HG02981 (cell line): ENCODE data around the gene RELL2.
A peak's percentile ranks its signal among the peaks of the same experiment; 100 is the strongest.

Experiments used
- ATAC-seq: cut with Tn5 transposase; IDR thresholded peaks from one replicate; pipeline ENCODE4 v1.9.1; 2021; ENCODE audit warnings: mild to moderate bottlenecking, moderate library complexity; ENCODE audit not compliant: unreplicated experiment

Gene RELL2

GRCh38 chr5:141647242-141647641 lies 10.4 kb downstream of the RELL2 start:
- ATAC-seq: no peak

- no peak for ATAC-seq
Observed at GRCh38 chr5:141647851-141648250, 11.1 kb downstream of the RELL2 start.

- no peak for ATAC-seq
Observed at GRCh38 chr5:141649056-141649688, 12.4 kb downstream of the RELL2 start.

GRCh38 chr5:141649972-141650371 lies 13.2 kb downstream of the RELL2 start:
- ATAC-seq: no peak

- ATAC-seq: peak; percentile 92
Observed at GRCh38 chr5:141650851-141651727, 14.3 kb downstream of the RELL2 start, which contains the start of gene FCHSD1. Gene FCHSD1 (minus strand): TSS chr5:141651418. CDS start chr5:141651368, 50 bp downstream.

- ATAC-seq: no peak
Observed at GRCh38 chr5:141651728-141652105, 14.9 kb downstream of the RELL2 start.

GRCh38 chr5:141654298-141654697 lies 17.5 kb downstream of the RELL2 start:
- no peak for ATAC-seq

- no peak for ATAC-seq
Observed at GRCh38 chr5:141655020-141655419, 18.2 kb downstream of the RELL2 start.

GRCh38 chr5:141656396-141656795 lies 19.6 kb downstream of the RELL2 start:
- ATAC-seq: no peak

GRCh38 chr5:141657404-141657803 lies 20.6 kb downstream of the RELL2 start:
- ATAC-seq: no peak

GRCh38 chr5:141657937-141658545 lies 21.2 kb downstream of the RELL2 start:
- ATAC-seq: peak; percentile 69

GRCh38 chr5:141662028-141662427 lies 25.2 kb downstream of the RELL2 start:
- no peak for ATAC-seq

GRCh38 chr5:141663506-141663905 lies 26.7 kb downstream of the RELL2 start:
- no peak for ATAC-seq

GRCh38 chr5:141664733-141665461 lies 28.1 kb downstream of the RELL2 start:
- peak; percentile 75 for ATAC-seq

GRCh38 chr5:141665995-141666940 lies 29.5 kb downstream of the RELL2 start:
- no peak for ATAC-seq

GRCh38 chr5:141668601-141669265 lies 31.9 kb downstream of the RELL2 start:
- ATAC-seq: no peak

GRCh38 chr5:141669520-141669919 lies 32.7 kb downstream of the RELL2 start:
- no peak for ATAC-seq

GRCh38 chr5:141672071-141672840 lies 35.5 kb downstream of the RELL2 start:
- ATAC-seq: no peak
